ENCODE measurements around the gene ZFYVE16.
"Not testable (repeated sequence)": the region's sequence is repeated elsewhere in the genome, so short reads cannot be mapped to it uniquely, and the experiment has no call there.

The ZFYVE16 gene

DNA sequence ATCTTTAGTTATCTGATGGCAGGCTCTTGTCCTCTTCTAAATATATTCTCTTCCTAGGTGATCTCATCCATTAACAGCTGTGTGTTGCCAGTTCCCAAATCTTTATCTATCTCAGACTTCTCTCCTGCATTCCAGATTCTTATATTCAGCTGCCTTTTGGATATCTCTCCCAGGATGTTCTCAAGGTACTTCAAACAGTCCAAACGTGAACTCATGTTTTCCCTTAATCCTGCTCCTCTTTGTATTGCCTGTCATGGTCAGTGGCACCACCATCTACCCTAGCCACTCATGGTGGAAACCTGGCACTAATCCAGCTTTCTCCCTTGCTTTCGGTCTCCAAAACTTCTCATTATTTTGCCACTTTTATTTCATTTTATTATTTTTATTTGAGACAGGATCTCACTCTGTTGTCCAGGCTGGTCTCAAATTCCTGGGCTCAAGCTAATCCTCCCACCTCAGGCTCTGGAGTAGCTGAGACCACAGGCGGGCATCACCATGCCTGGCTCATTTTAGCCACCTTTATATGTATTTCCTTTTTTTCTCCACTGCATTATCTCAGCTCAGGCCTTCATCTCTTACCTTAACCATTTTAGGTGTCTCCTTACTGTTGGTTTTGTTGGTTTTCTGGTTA lies 3.8 kb downstream of the ZFYVE16 start:
- TF ChIP-seq, protein P1, sequence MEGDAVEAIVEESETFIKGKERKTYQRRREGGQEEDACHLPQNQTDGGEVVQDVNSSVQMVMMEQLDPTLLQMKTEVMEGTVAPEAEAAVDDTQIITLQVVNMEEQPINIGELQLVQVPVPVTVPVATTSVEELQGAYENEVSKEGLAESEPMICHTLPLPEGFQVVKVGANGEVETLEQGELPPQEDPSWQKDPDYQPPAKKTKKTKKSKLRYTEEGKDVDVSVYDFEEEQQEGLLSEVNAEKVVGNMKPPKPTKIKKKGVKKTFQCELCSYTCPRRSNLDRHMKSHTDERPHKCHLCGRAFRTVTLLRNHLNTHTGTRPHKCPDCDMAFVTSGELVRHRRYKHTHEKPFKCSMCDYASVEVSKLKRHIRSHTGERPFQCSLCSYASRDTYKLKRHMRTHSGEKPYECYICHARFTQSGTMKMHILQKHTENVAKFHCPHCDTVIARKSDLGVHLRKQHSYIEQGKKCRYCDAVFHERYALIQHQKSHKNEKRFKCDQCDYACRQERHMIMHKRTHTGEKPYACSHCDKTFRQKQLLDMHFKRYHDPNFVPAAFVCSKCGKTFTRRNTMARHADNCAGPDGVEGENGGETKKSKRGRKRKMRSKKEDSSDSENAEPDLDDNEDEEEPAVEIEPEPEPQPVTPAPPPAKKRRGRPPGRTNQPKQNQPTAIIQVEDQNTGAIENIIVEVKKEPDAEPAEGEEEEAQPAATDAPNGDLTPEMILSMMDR (IDR thresholded peaks at IDR 0.05; ENCODE audit: control insufficient read depth, extremely low read depth, insufficient read depth) = no peak
- DNase-seq (ENCODE audit: low read depth) = no peak
- no peak overlapping the region for H3K4me3 ChIP-seq (ENCODE audit: low read depth, low read length)

DNA sequence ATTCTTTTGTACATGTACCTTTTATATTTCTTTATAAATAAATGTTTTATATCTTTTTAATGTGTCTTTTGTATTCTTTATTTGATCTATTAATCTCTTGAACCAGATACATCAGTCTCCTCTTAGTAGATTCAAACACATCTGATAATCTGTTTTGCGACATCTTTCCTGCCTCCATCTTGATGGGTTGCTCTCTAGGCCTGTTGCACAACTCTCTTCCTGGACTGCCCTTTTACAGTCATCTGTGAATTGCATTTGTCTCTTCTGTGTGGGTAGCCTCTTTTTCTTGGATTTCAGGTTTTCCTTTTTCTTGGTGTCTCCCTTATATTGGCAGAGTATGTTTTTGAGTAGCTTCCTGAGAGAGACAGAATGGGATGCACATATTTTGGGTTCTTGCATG lies 6.2 kb downstream of the ZFYVE16 start:
- H3K4me3 ChIP-seq (ENCODE audit: low read depth, low read length) = no peak overlapping the region
- TF ChIP-seq, protein P1 (IDR thresholded peaks at IDR 0.05; ENCODE audit: control insufficient read depth, extremely low read depth, insufficient read depth) = no peak
- no peak for DNase-seq (ENCODE audit: low read depth)

DNA sequence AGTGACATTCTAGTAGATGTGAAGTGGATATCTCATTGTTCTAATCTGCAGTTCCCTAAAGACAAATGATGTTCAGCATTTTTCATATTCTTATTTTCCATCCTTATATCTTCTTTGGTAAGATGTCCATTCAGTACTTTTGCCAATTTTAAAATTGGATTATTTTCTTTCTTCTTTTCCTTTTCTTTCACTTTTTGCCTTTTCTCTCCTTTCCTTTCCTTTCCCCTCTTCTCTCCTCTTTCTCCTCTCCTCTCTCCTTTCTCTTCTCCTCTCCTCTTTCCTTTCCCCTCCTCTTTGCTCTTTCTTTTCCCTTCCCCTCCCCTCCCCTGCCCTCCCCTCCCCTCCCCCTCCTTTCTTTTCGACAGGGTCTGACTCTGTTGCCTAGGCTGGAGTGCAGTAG lies 10.1 kb downstream of the ZFYVE16 start:
- TF ChIP-seq, protein P1 (IDR thresholded peaks at IDR 0.05; ENCODE audit: control insufficient read depth, extremely low read depth, insufficient read depth) = no peak
- no peak for DNase-seq (ENCODE audit: low read depth)
- H3K4me3 ChIP-seq (ENCODE audit: low read depth, low read length) = no peak overlapping the region

DNA sequence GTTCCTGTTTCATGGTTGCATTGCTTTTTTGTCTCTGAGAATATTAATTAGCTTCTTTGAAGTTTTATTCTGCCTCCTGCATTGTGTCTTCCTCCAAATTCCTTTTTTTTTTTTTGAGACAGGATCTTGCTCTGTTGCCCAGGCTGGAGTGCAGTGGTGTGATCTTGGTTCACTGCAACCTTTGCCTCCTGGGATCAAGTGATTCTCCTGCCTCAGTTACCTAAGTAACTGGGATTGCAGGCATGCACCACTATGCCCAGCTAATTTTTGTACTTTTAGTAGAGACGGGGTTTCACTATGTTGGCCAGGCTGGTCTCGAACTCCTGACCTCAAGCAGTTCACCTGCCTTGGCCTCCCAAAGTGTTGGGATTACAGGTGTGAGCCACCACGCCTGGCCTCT lies 16.5 kb downstream of the ZFYVE16 start:
- not testable (repeated sequence) for H3K4me3 ChIP-seq (ENCODE audit: low read depth, low read length); DNase-seq (ENCODE audit: low read depth)

DNA sequence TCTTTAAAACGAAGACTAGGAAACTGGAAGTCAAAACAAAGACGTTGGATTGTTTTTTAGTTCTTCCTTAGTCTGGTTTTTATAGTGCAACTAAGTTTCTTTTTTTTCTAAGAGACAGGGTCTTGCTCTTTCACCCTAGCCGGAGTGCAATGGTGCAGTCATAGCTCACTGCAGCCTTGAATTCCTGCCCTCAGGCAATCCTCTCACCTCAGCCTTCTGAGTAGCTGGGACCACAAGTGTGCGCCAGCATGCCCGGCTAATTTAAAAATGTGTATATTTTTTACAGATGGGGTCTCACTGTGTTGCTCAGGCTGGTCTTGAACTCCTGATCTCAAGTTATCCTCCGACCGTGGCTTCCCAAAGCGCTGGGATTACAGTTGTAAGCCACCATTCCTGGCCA lies 27.6 kb downstream of the ZFYVE16 start:
- no peak overlapping the region for H3K4me3 ChIP-seq (ENCODE audit: low read depth, low read length)
- no peak for DNase-seq (ENCODE audit: low read depth)
- TF ChIP-seq, protein P1 (IDR thresholded peaks at IDR 0.05; ENCODE audit: control insufficient read depth, extremely low read depth, insufficient read depth) = no peak

DNA sequence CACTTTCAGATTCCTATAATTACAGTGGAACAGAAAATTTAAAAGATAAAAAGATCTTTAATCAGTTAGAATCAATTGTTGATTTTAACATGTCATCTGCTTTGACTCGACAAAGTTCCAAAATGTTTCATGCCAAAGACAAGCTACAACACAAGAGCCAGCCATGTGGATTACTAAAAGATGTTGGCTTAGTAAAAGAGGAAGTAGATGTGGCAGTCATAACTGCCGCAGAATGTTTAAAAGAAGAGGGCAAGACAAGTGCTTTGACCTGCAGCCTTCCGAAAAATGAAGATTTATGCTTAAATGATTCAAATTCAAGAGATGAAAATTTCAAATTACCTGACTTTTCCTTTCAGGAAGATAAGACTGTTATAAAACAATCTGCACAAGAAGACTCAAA lies 29.5 kb downstream of the ZFYVE16 start:
- no peak for DNase-seq (ENCODE audit: low read depth)
- TF ChIP-seq, protein P1 (IDR thresholded peaks at IDR 0.05; ENCODE audit: control insufficient read depth, extremely low read depth, insufficient read depth) = no peak

DNA sequence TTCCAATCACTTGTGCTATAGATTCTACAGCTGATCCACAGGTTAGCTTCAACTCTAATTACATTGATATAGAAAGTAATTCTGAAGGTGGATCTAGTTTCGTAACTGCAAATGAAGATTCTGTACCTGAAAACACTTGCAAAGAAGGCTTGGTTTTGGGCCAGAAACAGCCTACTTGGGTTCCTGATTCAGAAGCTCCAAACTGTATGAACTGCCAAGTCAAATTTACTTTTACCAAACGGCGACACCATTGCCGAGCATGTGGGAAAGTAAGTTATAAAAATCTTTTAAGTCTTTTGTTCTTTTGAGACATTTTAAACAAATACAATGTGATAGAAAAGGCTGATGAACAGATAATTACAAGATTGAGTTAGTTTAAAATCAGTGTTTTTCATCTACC lies 30.9 kb downstream of the ZFYVE16 start:
- DNase-seq (ENCODE audit: low read depth) = peak; percentile 31
- TF ChIP-seq, protein P1 (IDR thresholded peaks at IDR 0.05; ENCODE audit: control insufficient read depth, extremely low read depth, insufficient read depth) = no peak
- no peak overlapping the region for H3K4me3 ChIP-seq (ENCODE audit: low read depth, low read length)

More for the DNA sequence above, 29.5 kb downstream of the ZFYVE16 start:
- no peak overlapping the region for H3K4me3 ChIP-seq (ENCODE audit: low read depth, low read length)
